Measurements from ENCODE around the gene TMX4. TPM values are rescaled to one million over a fixed set of nuclear protein-coding genes. Genes with fewer than 3 reads are reported as not detected.

Gene TMX4
- total and polyA plus RNA-seq, 4 donors: 7.8 to 45.2 (median 19.5) TPM

- Histone ChIP-seq H3K27me3 (ENCODE audit: control insufficient read depth in 3 of 3, insufficient read depth in 3 of 3, low read length in 2 of 3) (no peaks in the 10 kb centered on the region), H3K9me3 (ENCODE audit: control insufficient read depth in 4 of 4, insufficient read depth in 3 of 4, low read length in 3 of 4) (no peaks in the 10 kb centered on the region), H3K36me3 (ENCODE audit: control insufficient read depth in 4 of 4, insufficient read depth in 4 of 4, low read length in 4 of 4) (no peaks in the 10 kb centered on the region), H3K9ac (ENCODE audit: insufficient read depth in 1 of 2, low read length in 2 of 2) (no peak overlapping the region), H3K4me1 (ENCODE audit: control insufficient read depth in 5 of 5, insufficient read depth in 5 of 5, low read length in 5 of 5) (no peaks in the 10 kb centered on the region), H3K4me3 (no peak overlapping the region), H3K27ac (ENCODE audit: low read depth in 1 of 2, low read length in 1 of 2) (no peak overlapping the region)
- ATAC-seq (ENCODE audit: insufficient read depth, low FRiP score) (no peak), DNase-seq (no peak)
- TF ChIP-seq CTCF (IDR thresholded peaks at IDR 0.05; ENCODE audit: control extremely low read depth, extremely low read depth): no peak
These were observed 89.2 kb downstream of the TMX4 start for GRCh38 chr20:7930343-7930742.

Other genes with a start within 250 kb of the TMX4 start
- gene HAO1, start 79.3 kb downstream of the TMX4 start, total RNA-seq: not detected
- gene HAO1, start 79.3 kb downstream of the TMX4 start, polyA plus RNA-seq: not detected
- gene PLCB1, start 112.5 kb upstream of the TMX4 start, total RNA-seq: 10 to 100 TPM in 1 of 2 donors, 1 to 10 TPM in 1; 9.0 to 43.8 TPM
- gene PLCB1, start 112.5 kb upstream of the TMX4 start, polyA plus RNA-seq: 1 to 10 TPM; 1.6 to 3.2 TPM

Measured in lung (tissue), 12 donors.